GM10847 (cell line): ENCODE data around the gene ZNF579.

ENCODE experiments used
- POLR2A ChIP-seq: IDR thresholded peaks from 2 replicates; pipeline ENCODE4 v1.6.1; 2011; ENCODE audit not compliant: insufficient read length; ENCODE audit errors: extremely low read depth

The ZNF579 gene

DNA sequence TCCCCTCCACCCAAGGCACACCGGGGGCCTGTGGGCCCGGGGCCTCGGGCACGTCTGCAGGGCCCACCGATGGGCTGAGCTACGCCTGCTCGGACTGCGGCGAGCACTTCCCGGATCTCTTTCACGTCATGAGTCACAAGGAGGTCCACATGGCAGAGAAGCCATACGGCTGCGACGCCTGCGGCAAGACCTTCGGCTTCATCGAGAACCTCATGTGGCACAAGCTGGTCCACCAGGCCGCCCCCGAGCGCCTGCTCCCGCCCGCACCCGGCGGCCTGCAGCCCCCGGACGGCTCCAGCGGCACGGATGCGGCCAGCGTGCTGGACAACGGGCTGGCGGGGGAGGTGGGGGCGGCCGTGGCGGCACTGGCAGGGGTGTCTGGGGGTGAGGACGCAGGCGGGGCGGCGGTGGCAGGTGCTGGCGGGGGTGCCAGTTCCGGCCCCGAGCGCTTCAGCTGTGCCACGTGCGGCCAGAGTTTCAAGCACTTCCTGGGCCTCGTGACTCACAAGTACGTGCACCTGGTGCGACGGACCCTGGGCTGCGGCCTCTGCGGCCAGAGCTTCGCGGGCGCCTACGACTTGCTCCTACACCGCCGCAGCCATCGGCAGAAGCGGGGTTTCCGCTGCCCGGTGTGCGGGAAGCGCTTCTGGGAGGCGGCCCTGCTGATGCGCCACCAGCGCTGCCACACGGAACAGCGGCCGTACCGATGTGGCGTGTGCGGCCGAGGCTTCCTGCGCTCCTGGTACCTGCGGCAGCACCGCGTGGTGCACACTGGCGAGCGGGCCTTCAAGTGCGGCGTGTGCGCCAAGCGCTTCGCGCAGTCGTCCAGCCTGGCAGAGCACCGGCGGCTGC lies 35.1 kb upstream of the ZNF579 start:
- no peak for TF ChIP-seq POLR2A

DNA sequence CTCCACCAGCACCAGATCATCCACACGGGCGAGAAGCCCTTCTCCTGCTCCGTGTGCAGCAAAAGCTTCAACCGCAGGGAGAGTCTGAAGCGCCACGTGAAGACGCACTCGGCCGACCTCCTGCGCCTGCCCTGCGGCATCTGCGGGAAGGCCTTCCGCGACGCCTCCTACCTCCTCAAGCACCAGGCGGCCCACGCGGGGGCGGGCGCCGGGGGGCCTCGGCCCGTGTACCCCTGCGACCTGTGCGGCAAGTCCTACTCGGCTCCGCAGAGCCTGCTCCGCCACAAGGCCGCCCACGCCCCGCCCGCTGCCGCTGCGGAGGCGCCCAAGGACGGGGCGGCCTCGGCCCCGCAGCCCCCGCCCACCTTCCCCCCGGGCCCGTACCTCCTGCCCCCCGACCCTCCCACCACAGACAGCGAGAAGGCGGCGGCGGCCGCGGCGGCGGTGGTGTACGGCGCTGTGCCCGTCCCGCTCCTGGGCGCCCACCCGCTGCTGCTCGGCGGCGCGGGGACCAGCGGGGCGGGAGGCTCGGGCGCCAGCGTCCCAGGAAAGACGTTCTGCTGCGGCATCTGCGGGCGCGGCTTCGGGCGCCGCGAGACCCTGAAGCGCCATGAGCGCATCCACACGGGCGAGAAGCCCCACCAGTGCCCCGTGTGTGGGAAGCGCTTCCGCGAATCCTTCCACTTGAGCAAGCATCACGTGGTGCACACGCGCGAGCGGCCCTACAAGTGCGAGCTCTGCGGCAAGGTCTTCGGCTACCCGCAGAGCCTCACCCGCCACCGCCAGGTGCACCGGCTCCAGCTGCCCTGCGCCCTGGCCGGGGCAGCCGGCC lies 34.3 kb upstream of the ZNF579 start:
- TF ChIP-seq POLR2A, result no peak

DNA sequence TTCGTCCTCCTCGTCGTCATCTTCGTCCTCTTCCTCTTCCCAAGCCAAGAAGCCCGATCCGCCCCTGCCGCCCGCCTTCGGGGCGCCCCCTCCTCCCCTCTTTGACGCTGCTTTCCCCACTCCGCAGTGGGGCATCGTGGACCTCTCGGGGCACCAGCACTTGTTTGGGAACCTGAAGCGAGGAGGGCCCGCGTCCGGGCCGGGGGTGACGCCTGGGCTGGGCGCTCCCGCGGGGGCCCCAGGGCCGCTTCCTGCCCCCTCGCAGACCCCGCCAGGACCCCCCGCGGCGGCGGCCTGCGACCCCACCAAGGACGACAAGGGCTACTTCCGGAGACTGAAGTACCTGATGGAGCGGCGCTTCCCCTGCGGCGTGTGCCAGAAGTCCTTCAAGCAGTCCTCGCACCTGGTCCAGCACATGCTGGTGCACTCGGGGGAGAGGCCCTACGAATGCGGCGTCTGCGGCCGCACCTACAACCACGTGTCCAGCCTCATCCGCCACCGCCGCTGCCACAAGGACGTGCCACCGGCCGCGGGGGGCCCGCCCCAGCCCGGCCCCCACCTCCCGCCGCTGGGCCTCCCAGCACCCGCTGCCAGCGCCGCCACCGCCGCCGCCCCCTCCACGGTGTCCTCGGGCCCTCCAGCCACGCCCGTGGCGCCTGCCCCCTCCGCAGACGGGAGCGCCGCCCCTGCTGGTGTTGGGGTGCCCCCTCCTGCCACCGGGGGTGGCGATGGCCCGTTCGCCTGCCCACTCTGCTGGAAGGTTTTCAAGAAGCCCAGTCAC lies 33.5 kb upstream of the ZNF579 start:
- no peak for TF ChIP-seq POLR2A

DNA sequence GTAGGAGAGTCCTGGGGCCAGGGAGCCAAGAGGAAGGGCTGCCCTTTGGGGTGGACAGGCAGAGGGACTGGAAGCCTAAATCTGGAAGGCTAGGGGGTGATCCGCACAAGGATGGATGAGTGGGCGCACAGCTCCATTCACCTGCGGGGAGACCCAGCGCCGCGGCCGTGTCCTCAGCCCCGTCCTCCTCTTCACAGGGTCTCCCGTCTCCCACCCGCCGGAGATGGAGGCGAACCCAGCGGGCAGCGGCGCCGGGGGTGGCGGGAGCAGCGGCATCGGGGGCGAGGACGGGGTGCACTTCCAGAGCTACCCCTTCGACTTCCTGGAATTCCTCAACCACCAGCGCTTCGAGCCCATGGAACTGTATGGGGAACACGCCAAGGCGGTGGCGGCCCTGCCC lies 32.7 kb upstream of the ZNF579 start:
- no peak for TF ChIP-seq POLR2A

DNA sequence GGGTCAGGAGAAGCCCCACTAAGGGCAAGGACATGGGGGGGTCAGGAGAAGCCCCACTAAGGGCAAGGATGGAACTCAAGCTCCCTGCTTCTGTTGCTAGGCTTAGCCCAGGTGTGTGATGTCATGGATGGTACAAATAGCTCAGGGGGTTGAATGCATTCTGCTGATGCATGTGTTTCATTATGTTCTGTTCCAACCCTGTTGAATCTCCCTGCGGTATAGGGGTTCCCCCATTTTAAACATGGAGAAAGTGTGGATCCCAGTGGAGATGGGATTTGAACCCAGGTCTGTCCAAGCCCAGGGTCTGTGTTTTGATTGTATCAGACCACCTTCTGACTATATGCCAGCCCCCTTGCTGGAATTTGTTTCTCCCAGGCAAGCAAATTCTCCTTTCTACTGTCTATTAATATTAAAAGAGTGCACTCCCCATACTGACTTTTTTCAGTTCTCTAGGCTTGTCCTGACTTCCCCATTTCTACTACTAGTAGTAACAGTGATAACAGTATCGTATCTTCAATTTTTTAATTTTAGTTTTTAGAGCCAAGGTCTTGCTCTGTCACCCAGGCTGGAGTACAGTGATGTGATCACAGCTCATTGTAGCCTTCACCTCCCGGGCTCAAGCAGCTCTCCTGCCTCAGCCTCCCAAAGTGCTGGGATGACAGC lies 31.5 kb upstream of the ZNF579 start:
- TF ChIP-seq POLR2A, result no peak

DNA sequence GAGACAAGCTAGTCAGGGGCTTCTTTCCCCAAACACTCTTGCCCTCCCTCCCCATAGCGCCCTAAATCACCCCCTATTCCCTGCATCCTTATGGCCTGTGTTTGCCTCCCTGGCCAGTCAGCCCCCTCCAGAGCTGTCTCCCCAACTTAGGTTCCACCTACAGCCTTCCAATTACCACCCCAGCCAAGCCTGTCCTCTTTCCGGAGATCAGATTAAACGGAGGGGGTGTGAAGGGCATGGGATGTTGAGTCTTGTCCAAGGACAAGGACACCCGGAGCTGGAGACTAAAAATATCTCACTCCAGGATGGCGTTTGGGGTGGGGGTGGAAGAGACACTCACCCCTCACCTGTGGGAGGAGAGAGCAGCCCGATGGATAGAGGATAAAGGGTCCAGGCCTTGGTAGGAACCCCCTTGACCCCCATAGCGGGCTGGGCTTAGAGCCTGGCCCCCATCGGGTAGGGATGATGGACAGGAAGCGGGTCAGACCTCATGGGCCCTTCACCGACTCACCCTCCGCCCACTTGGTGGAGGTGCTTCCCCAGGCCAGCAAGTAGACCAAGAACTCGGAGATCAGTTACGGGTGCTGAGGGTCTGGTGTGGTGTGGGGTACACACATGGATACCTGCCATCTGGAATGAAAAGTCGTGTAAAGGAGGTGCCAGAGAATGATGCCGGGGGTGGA lies 30.8 kb upstream of the ZNF579 start:
- TF ChIP-seq POLR2A, result no peak

DNA sequence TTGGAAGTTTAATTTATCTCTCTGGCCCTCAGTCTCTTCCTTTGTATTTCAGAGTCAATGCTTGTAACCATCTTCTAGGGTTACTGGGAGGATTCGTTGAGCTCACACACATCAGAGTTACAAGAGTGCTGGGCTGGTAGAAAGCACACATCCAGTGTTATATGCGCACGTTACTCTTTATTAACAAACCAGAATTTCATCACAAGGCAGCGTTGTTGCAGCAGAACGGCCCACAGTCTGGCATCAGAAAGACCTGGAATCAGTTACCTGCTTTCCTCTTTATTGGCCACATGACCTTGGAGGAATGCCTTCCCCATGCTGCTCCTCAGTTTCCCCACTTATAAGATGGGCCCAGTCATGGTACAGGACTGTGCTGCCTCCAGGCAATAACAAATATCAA lies 28.7 kb upstream of the ZNF579 start:
- no peak for TF ChIP-seq POLR2A

DNA sequence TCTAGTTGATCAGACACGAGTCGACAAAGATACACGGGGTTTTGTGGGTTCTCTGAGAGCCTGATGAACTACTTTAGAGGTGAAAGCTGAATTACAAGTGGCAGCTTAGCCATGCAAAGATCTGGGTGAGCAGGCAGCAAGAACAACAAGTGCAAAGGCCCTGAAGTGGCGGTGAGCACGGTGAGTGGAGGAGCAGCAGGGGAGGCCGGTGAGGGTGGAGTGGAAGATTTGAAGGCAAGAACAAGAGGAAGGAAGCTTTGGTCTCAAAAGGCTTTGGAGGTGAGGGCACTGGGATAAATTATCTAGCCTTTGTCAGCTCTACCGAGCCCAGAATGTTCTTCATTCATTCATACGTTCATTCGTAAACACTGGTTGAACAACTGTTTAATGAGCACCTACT lies 26.2 kb upstream of the ZNF579 start:
- TF ChIP-seq POLR2A, result no peak

DNA sequence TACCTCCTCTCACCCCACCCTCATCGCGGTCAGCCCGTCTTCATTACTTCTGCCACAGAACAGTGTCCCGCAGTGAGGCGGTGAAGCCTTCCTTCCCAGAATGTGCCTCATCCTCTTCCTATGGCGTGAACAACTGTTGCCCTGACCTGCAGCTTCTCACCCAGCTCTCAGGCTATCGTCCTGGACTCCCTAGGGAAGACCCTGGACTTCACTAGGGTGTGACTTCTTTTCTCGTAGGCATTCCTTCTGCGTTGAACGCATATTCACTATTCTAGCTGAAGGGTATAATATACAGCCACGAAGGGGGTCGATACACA lies 25.8 kb upstream of the ZNF579 start:
- no peak for TF ChIP-seq POLR2A

DNA sequence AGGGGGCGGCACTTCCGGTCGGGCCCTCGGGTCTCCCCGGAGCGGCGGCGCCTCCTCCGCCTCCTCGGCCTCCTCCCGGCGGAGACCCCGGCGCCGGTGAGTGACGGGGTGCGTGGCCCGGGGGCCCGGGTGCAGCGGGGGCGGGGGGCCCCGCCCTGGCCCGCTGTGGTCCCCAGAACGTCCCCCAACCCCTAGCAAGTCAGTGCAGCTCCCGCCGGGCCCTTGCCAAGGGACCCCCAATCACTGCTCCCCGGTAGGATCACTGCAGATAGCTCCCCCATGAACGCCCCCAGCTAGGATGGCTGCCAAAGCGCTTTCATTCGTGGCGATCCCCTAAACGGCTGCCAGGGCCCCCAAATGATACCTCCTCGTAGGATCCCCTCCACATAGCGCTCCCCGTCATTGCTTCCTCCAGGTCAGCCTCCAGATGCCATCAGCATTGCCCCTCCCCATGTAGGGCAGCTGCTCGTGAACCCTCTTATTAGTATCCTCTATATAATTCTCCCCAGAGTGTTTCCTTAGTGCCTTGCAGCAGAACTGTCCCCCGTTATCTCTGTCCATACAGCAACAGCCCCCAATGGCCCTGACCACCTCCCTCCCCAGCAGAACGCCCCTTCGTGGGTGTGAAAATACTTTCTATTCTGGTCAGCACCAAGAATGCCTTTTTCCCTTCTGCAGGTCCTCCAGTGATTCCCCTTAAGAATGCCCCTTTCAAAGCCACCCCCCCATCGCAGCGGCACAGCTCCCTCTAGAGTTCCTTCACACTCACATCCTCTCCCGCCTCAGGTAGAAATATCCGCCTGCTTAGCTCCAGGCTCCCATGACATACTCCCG lies 25.2 kb upstream of the ZNF579 start, which contains the start of gene ZNF865:
TSS of gene ZNF865 (plus strand) at position 11 of the 834 bp plus-strand sequence. CDS start 7,972 bp downstream, outside the sequence.
- TF ChIP-seq POLR2A, result no peak

DNA sequence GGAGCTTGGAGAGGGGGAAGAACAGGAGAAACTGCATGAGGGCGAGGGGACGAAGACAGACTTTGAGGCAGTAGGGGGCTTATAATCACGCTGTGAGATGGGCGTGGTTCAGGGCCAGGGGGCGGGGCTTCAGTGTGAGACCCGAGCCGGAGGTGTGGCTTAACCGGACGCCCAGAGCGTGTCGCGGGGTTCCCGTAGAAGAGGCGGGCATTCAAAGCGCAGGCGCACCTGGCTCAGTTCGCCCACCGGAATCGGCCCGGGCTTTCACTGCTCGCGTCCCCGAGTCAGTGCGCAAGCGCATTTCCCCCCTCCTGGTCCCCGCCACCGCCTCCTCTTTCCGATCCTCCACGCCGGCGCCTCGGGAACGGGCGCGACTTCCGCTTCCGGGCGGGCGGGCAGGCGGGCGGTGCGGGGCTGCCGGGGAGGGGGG lies 24.6 kb upstream of the ZNF579 start:
- TF ChIP-seq POLR2A, result peak; percentile 15

DNA sequence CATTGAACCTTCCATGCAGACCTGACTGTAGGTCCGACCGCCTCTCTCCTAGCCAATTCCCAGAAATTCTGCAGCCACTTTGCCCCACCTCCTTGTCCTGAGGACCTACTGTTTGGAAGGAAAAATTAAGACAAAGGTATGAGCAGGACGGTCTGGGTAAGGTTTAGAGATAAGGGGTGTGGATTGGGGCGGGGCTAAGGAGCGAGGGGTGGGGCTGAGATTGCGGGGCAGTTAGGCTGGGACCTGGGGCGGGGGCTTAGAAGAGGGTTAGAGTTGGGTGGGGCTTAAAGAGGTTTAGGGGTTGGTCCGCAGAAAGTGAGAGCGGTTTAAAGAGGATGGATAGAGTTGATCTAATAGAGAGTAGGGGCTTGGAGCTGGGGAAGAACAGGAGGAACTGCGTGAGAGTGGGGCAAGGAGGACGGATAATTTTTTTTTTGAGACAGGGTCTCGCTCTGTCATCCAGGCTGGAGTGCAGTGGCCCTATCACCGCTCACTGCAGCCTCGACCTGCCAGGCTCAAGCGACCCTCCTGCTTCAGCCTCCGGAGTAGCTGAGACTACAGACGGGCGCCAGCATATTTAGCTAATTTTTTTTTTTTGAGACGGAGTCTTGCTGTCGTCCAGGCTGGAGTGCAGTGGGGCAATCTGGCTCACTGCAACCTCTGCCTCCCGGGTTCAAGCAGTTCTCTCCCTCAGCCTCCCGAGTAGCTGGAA lies 23.1 kb upstream of the ZNF579 start:
- no peak for TF ChIP-seq POLR2A

DNA sequence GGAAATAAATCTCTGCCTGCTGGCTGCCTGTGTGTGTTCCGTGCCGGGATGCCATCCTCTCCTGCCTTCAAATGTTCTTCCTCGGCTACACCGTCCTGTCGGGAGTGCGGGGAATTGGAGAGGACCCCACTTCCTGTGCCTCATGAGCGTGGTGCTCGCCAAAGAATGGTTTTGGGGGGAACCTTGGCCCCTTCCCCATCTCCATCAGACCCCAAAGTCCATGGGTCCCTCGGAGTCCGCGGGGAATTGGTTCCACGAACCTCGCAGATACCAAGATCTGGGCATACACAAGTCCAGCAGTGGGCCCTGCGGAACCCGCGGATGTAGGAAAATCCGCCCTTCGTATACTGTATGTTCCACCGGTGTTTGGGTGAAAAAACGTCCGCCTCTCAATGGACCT lies 22.5 kb upstream of the ZNF579 start:
- TF ChIP-seq POLR2A, result no peak
